ENCODE data around the gene AXL. TPM values are rescaled to one million over a fixed set of nuclear protein-coding genes. Genes with fewer than 3 reads are reported as not detected.

The AXL gene
- total RNA-seq, 4 donors from 2014 or later, result 72.0 to 110 (median 88.5) TPM

DNA sequence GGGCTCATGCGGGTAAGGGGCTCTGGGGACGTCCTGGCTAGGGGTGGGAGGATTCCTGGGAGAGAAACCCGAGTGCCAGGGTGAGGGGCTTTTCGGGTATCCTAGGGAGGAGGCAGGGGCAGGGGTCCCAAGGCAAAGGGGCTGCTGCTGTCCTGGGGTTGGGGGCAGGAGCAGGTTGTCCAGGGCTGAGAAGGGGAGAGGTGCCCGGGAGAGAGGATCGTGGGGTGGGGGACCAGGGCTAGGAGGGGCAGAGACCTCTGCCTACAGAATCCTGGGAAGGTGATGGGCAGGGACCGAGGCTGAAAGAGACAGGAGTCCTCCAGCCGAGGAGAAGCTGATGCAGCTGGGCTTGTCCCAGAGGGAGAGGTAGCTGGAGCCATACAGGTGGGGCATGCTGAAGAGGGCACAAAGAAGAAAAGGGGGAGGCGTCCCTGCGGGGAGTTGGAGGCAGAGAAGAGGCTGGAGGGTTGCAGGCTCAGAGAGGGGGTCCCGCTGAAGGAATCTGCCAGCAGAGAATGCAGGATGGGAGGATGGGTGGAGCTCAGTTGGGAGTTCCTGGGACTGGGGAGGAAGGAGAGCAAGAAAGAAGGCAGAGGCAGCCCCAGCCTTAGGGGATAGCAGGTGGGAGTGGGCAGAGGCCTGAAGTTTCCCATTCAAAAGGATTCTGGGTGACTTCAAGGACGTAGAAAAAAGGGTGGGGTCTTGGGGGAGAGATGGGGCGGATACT lies 25.4 kb upstream of the AXL start:
- Histone ChIP-seq H3K27ac (no peak overlapping the region), H3K4me1 (peaks cover 0 to 10% (median 0%) of the 10 kb centered on the region in 4 donors), H3K9me3 (no peaks in the 10 kb centered on the region), H3K4me3 (peak overlapping the region in 2 of 4 donors; percentile 39 to 42), H3K36me3 (no peaks in the 10 kb centered on the region), H3K27me3 (peaks cover 0 to 56% of the 10 kb centered on the region in 2 donors)
- WGBS, 2 donors, result 17 to 21% methylated on average over 12 to 13 of the region's 13 CpGs
- DNase-seq (ENCODE audit: low spot score in 2 of 2), result no peak
- TF ChIP-seq EP300 (IDR thresholded peaks at IDR 0.05), result no peak
- TF ChIP-seq, protein P1, sequence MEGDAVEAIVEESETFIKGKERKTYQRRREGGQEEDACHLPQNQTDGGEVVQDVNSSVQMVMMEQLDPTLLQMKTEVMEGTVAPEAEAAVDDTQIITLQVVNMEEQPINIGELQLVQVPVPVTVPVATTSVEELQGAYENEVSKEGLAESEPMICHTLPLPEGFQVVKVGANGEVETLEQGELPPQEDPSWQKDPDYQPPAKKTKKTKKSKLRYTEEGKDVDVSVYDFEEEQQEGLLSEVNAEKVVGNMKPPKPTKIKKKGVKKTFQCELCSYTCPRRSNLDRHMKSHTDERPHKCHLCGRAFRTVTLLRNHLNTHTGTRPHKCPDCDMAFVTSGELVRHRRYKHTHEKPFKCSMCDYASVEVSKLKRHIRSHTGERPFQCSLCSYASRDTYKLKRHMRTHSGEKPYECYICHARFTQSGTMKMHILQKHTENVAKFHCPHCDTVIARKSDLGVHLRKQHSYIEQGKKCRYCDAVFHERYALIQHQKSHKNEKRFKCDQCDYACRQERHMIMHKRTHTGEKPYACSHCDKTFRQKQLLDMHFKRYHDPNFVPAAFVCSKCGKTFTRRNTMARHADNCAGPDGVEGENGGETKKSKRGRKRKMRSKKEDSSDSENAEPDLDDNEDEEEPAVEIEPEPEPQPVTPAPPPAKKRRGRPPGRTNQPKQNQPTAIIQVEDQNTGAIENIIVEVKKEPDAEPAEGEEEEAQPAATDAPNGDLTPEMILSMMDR (IDR thresholded peaks at IDR 0.05), result no peak

DNA sequence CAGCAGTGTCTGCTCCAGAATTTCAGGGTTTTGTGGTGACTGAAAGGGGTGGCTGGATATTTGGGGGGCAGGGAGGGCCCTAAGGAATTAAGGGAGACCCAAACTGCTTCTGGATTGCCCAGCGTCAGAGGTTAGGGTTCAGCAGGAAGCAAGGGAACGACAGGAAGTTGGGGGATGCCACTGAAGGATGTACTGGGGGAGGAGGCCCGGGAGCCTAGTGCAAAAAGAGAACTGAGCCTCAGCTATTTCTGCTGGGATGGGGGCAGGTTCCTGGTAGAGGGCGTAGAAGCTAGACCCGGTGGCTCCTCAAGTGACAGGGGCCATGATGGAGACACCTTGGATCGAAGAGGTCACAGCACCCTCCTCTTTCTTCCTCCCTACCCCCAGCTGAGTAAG lies 24.9 kb upstream of the AXL start:
- Histone ChIP-seq H3K4me3 (peak overlapping the region in 1 of 4 donors; percentile 39), H3K27me3 (peaks cover 0 to 57% of the 10 kb centered on the region in 2 donors), H3K9me3 (no peaks in the 10 kb centered on the region), H3K36me3 (no peaks in the 10 kb centered on the region), H3K27ac (no peak overlapping the region), H3K4me1 (peaks cover 0 to 10% (median 0%) of the 10 kb centered on the region in 4 donors)
- no peak for TF ChIP-seq EP300 (IDR thresholded peaks at IDR 0.05)
- TF ChIP-seq, protein P1 (IDR thresholded peaks at IDR 0.05), result no peak
- TF ChIP-seq POLR2A (IDR thresholded peaks at IDR 0.05), result no peak
- WGBS, 2 donors, result 43 to 52% methylated on average over 6 of the region's 6 CpGs
- DNase-seq (ENCODE audit: low spot score in 2 of 2), result no peak

DNA sequence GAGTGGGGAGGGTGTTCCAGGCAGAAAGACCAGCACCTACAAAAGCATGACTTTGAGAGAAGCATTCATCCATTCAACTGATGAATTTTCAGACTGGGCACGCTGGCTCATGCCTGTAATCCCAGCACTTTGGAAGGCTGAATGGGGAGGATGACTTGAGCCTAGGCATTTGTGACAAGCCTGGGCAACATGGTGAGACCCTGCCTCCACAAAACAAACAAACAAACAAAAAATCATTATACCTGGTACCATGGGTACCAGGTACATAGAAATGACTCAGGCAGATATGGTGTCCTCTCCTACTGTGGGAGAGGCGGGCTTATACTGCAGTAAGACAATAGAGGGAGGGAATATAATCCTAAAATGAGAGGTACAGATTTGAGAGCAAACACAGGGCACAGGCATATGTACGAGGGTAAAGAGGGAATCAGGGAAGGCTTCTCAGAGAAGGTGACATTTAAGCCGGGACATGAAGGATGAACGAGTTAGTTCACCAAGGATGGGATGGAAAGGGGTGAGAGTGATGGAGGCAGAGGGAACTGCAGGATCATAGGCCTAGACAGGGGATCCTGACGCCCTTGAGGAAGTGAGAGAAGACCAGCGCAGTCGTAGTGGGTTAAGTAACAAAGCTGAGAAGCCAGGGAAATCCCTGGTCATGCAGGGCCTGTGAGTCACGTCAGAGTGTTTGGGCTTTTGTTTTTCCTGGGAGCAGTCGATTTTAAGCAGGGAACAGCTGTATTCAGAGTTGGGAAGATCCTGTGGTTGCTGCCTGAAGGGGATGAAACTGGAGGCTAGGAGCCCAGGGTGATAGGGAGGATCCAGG lies 23.1 kb upstream of the AXL start:
- no peak for DNase-seq (ENCODE audit: low spot score in 2 of 2)
- Histone ChIP-seq H3K4me3 (no peak overlapping the region), H3K9me3 (no peaks in the 10 kb centered on the region), H3K4me1 (peaks cover 0 to 10% (median 0%) of the 10 kb centered on the region in 4 donors), H3K27me3 (peaks cover 0 to 47% of the 10 kb centered on the region in 2 donors), H3K36me3 (no peaks in the 10 kb centered on the region), H3K27ac (no peak overlapping the region)
- TF ChIP-seq EP300 (IDR thresholded peaks at IDR 0.05), result no peak
- no peak for TF ChIP-seq POLR2A (IDR thresholded peaks at IDR 0.05)
- TF ChIP-seq, protein P1 (IDR thresholded peaks at IDR 0.05), result no peak
- 59 to 69% methylated on average over 10 of the region's 10 CpGs for WGBS, 2 donors

DNA sequence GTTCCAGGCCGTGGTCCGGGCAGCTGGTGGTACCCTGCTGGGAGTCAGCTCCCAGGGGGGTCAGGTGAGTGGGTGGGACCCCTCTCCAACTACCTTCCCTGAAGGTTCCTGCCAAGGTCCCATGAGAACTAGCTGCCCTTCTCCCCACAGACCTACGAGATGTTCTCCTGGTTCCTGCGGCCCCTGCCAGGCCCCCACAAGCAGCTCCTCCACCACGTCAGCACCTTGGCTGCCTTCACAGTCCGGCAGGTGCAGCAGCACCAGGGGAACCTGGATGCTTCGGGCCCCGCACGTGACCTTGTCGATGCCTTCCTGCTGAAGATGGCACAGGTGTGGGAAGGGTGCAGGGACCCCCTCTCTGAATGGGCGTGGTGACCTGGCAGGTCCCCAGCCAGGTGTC lies 20.5 kb upstream of the AXL start:
- DNase-seq (ENCODE audit: low spot score in 2 of 2), result no peak
- Histone ChIP-seq H3K4me3 (no peak overlapping the region), H3K4me1 (no peaks in the 10 kb centered on the region), H3K36me3 (no peaks in the 10 kb centered on the region), H3K27me3 (peaks cover 0 to 24% of the 10 kb centered on the region in 2 donors), H3K9me3 (no peaks in the 10 kb centered on the region), H3K27ac (no peak overlapping the region)
- TF ChIP-seq, protein P1 (IDR thresholded peaks at IDR 0.05), result no peak
- TF ChIP-seq EP300 (IDR thresholded peaks at IDR 0.05), result no peak
- no peak for TF ChIP-seq POLR2A (IDR thresholded peaks at IDR 0.05)
- WGBS, 2 donors, result 74 to 79% methylated on average over 10 to 11 of the region's 11 CpGs

DNA sequence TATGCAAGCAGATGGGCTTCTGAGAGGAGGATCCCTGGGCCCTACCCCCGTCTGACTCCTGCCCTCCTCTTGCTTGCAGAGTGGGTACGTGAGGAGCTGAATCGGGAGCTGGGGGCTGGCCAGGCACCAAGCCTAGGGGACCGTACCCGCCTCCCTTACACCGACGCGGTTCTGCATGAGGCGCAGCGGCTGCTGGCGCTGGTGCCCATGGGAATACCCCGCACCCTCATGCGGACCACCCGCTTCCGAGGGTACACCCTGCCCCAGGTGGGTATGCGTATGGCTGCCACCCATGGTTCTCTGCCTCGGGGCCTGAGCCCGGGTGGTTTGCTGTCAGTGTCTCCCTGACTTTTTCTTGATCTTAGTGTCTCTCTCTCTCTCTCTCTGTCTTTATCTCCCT lies 15.7 kb upstream of the AXL start:
- H3K4me1 ChIP-seq, result peaks cover 0 to 20% (median 5%) of the 10 kb centered on the region in 4 donors
- TF ChIP-seq, protein P1 (IDR thresholded peaks at IDR 0.05), result no peak
- no peak for TF ChIP-seq POLR2A (IDR thresholded peaks at IDR 0.05)
- no peak for TF ChIP-seq EP300 (IDR thresholded peaks at IDR 0.05)

More for the DNA sequence above, 15.7 kb upstream of the AXL start:
- no peak for DNase-seq (ENCODE audit: low spot score in 2 of 2)
- Histone ChIP-seq H3K4me3 (no peak overlapping the region), H3K36me3 (no peaks in the 10 kb centered on the region), H3K9me3 (no peaks in the 10 kb centered on the region), H3K27me3 (peaks cover 0 to 17% of the 10 kb centered on the region in 2 donors), H3K27ac (no peak overlapping the region)
- 84% methylated on average over 18 of the region's 18 CpGs for WGBS, 2 donors

All from tibial nerve (tissue), 4 donors.